ENCODE data around the gene CEACAM18. TPM values are rescaled to one million over a fixed set of nuclear protein-coding genes. Genes with fewer than 3 reads are reported as not detected.

Gene CEACAM18
- total and polyA plus RNA-seq, 2 donors (not counting 3 experiments of a cell fraction or from before 2014, with no cell fraction given), result not detected

DNA sequence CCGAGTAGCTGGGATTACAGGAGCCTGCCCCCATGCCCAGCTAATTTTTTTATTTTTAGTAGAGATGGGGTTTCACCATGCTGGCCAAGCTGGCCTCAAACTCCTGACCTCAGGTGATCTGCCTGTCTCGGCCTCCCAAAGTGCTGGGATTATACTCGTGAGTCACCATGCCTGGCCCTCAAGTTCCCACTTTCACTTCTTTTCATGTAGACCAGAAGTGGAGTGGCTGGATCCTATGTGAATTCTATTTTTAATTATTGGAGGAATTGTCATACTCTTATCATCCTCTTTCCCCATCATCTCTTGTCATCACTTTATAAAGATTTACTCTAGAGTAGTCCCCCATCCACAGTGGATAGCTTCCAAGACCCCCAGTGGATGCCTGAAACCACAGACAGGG lies 48.1 kb upstream of the CEACAM18 start:
- CTCF ChIA-PET, result no interaction called here
- DNase-seq (ENCODE audit: low read depth, low spot score), result no peak
- H3K9me1 ChIP-seq (replicated peaks; ENCODE audit: control insufficient read depth, extremely low read depth, insufficient read depth, low read length), result no peaks in the 10 kb centered on the region
- H2AFZ ChIP-seq (ENCODE audit: low read depth, low read length), result no peak overlapping the region
- H4K20me1 ChIP-seq (replicated peaks; ENCODE audit: control insufficient read depth, extremely low read depth, insufficient read depth, low read length), result no peaks in the 10 kb centered on the region
- POLR2A ChIA-PET, result no interaction called here
- BruUV-seq (replicated peaks), result no TSS peak
- H3K27me3 ChIP-seq (ENCODE audit: control insufficient read depth in 2 of 2, insufficient read depth in 2 of 2, low read length in 2 of 2), result no peaks in the 10 kb centered on the region
- no peaks in the 10 kb centered on the region for H3K79me2 ChIP-seq (ENCODE audit: control insufficient read depth, insufficient read depth, low read length)
- TF ChIP-seq, protein P1, sequence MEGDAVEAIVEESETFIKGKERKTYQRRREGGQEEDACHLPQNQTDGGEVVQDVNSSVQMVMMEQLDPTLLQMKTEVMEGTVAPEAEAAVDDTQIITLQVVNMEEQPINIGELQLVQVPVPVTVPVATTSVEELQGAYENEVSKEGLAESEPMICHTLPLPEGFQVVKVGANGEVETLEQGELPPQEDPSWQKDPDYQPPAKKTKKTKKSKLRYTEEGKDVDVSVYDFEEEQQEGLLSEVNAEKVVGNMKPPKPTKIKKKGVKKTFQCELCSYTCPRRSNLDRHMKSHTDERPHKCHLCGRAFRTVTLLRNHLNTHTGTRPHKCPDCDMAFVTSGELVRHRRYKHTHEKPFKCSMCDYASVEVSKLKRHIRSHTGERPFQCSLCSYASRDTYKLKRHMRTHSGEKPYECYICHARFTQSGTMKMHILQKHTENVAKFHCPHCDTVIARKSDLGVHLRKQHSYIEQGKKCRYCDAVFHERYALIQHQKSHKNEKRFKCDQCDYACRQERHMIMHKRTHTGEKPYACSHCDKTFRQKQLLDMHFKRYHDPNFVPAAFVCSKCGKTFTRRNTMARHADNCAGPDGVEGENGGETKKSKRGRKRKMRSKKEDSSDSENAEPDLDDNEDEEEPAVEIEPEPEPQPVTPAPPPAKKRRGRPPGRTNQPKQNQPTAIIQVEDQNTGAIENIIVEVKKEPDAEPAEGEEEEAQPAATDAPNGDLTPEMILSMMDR (IDR thresholded peaks at IDR 0.05; ENCODE audit: extremely low read depth in 1 of 2, insufficient read depth in 1 of 2, low read depth in 1 of 2, low read length in 2 of 2), result no peak
- TF ChIP-seq EZH2 (IDR thresholded peaks at IDR 0.05; ENCODE audit: borderline replicate concordance, low read depth, low read length, severe bottlenecking) (no peak), MYC (IDR thresholded peaks at IDR 0.05; ENCODE audit: low read depth, low read length) (no peak), POLR2A (IDR thresholded peaks at IDR 0.05; ENCODE audit: low read depth, low read length) (no peak), JUN (IDR thresholded peaks at IDR 0.05; ENCODE audit: borderline replicate concordance, insufficient read depth, insufficient read length, low read depth) (no peak), GATA2 (IDR thresholded peaks at IDR 0.05; ENCODE audit: insufficient read depth, insufficient read length, low read depth, low read length) (no peak), FOS (IDR thresholded peaks at IDR 0.05; ENCODE audit: borderline replicate concordance, insufficient read depth, low read length) (no peak), POLR2AphosphoS5 (IDR thresholded peaks at IDR 0.05; ENCODE audit: insufficient read depth, low read depth, low read length) (no peak)
- TF ChIP-seq, protein P2, sequence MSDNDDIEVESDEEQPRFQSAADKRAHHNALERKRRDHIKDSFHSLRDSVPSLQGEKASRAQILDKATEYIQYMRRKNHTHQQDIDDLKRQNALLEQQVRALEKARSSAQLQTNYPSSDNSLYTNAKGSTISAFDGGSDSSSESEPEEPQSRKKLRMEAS (IDR thresholded peaks at IDR 0.05; ENCODE audit: insufficient read depth, insufficient read length), result no peak
- no peaks in the 10 kb centered on the region for H3K9me3 ChIP-seq (replicated peaks; ENCODE audit: control insufficient read depth, insufficient read depth, low read length)
- no peaks in the 10 kb centered on the region for H3K36me3 ChIP-seq (ENCODE audit: control insufficient read depth in 2 of 2, extremely low read depth in 1 of 2, insufficient read depth in 2 of 2, low read length in 2 of 2)
- no peak overlapping the region for H3K27ac ChIP-seq (ENCODE audit: insufficient read depth, low read depth, low read length)
- FAIRE-seq, result no peak
- no peaks in the 10 kb centered on the region for H3K4me1 ChIP-seq (ENCODE audit: control insufficient read depth, extremely low read depth, insufficient read depth, low read length)
- dilution Hi-C loops (cut with MboI; ENCODE audit: extremely low pct_ligation_motif_present, low sequenced_read_pairs), result no loop called here
- H3K4me2 ChIP-seq (ENCODE audit: insufficient read depth, low read length), result no peak overlapping the region
- H3K9ac ChIP-seq (replicated peaks; ENCODE audit: extremely low read depth, insufficient read depth, low read length), result no peak overlapping the region
- no peak overlapping the region for H3K4me3 ChIP-seq (replicated peaks in 1 of 3; ENCODE audit: insufficient read depth in 1 of 3, low read depth in 1 of 3, low read length in 3 of 3)
- intact Hi-C loops (cut with micrococcal nuclease), result no loop called here
